GM12878 (cell line): ENCODE results near the gene CADPS. TPM values are rescaled to one million over a fixed set of nuclear protein-coding genes. Genes with fewer than 3 reads are reported as not detected.
A peak's percentile ranks its signal among the peaks of the same experiment; 100 is the strongest.

Experiments used
- ATAC-seq: fragments of 200-7000 bp; cut with Tn5 transposase; 3 replicates; pipeline ENCODE4 v1.9.1; 2020; ENCODE audit warnings: mild to moderate bottlenecking, moderate library complexity
- BruUV-seq: library from RNA; stranded (reverse); fragments of 400-500 nt; replicated peaks from 2 replicates; lab custom pipeline; 2021; lab: Mats Ljungman, UMichigan
- CTCF ChIA-PET: fragments of 300-600 bp; sonication (Branson Sonifier 250); formaldehyde crosslinking; extraction: SDS; loops from one replicate; lab custom pipeline; 2021; ENCODE audit warnings: inconsistent platforms; lab: Yijun Ruan, JAX
- POLR2A ChIA-PET: fragments of 350-600 bp; formaldehyde crosslinking; extraction: SDS; loops from one replicate; lab custom pipeline; 2021; ENCODE audit warnings: inconsistent platforms; lab: Charles Lee
- RAD21 ChIA-PET: fragments of 300-600 bp; sonication (Branson Sonifier 250); formaldehyde crosslinking; loops from one replicate; lab custom pipeline; 2023; ENCODE audit warnings: antibody characterized with exemption; ENCODE audit not compliant: unreplicated experiment; lab: Charles Lee
- SMC1A ChIA-PET: fragments of 300-600 bp; sonication (Branson Sonifier 250); formaldehyde crosslinking; loops from one replicate; lab custom pipeline; 2023; ENCODE audit not compliant: unreplicated experiment, uncharacterized antibody; lab: Charles Lee
- DNase-seq: peaks from one replicate; pipeline ENCODE4 v3.0.0-alpha.2; 2011; ENCODE audit warnings: low read depth, low spot score
- FAIRE-seq: peaks from 3 replicates; lab custom pipeline; 2011; peaks lifted over from hg19 to GRCh38; lab: Jason Lieb, UNC
- H2AFZ ChIP-seq: 2 replicates; pipeline ENCODE4 v1.6.0; 2011; ENCODE audit warnings: low read depth, low read length, control low read depth; ENCODE audit not compliant: control insufficient read depth
- H3K27ac ChIP-seq: 2 replicates; pipeline ENCODE4 v1.5.1; 2011; ENCODE audit warnings: control low read depth; ENCODE audit not compliant: control insufficient read depth, insufficient read depth
- H3K27me3 ChIP-seq, 2 experiments: replicated peaks in 1 of 2; 2 replicates each; pipeline versions ENCODE4 v1.6.0 to v1.6.1; 2011; ENCODE audit warnings: low read length in 1 of 2; ENCODE audit not compliant: control insufficient read depth in 2 of 2, insufficient read depth in 2 of 2
- H3K36me3 ChIP-seq, 2 experiments: 2 replicates each; pipeline ENCODE4 v1.5.1; 2011; ENCODE audit warnings: low read length in 1 of 2; ENCODE audit not compliant: control insufficient read depth in 2 of 2, insufficient read depth in 2 of 2
- H3K4me1 ChIP-seq: 2 replicates; pipeline ENCODE4 v1.6.1; 2011; ENCODE audit warnings: mild to moderate bottlenecking, low read length, moderate library complexity, mixed read lengths; ENCODE audit not compliant: control insufficient read depth, insufficient read depth
- H3K4me2 ChIP-seq: 2 replicates; pipeline ENCODE4 v1.6.0; 2011; ENCODE audit warnings: control low read depth; ENCODE audit not compliant: control insufficient read depth, insufficient read depth
- H3K4me3 ChIP-seq: fragments of 200-600 bp; sonication (generic); 2 replicates; pipeline ENCODE4 v1.5.1; 2016
- H3K79me2 ChIP-seq: 2 replicates; pipeline ENCODE4 v1.6.0; 2011; ENCODE audit warnings: low read length; ENCODE audit not compliant: control insufficient read depth, insufficient read depth
- H3K9ac ChIP-seq: 2 replicates; pipeline ENCODE4 v1.8.0; 2011; ENCODE audit warnings: low read length, control low read depth, mixed read lengths; ENCODE audit not compliant: control insufficient read depth, insufficient read depth
- H3K9me3 ChIP-seq: replicated peaks from 3 replicates; pipeline ENCODE4 v1.5.1; 2011; ENCODE audit warnings: mild to moderate bottlenecking, low read length; ENCODE audit not compliant: control insufficient read depth, insufficient read depth
- H4K20me1 ChIP-seq: 2 replicates; pipeline ENCODE4 v1.6.0; 2011; ENCODE audit not compliant: control insufficient read depth, insufficient read depth
- BMI1 ChIP-seq: fragments of 450-650 bp; IDR thresholded peaks from 2 replicates; pipeline ENCODE4 v1.6.1; 2016; ENCODE audit warnings: mild to moderate bottlenecking, moderate library complexity, borderline replicate concordance
- CEBPZ ChIP-seq: fragments of 150-350 bp; IDR thresholded peaks from 2 replicates; pipeline ENCODE4 v1.6.1; 2016; ENCODE audit warnings: low read depth, low read length
- CHD4 ChIP-seq: fragments of 200-600 bp; sonication (generic); IDR thresholded peaks from 2 replicates; pipeline ENCODE4 v1.6.1; 2016; ENCODE audit warnings: mild to moderate bottlenecking
- CTCF ChIP-seq, 3 experiments: IDR thresholded peaks in 2 of 3; conservative IDR thresholded peaks in 1 of 3; 2 replicates each; pipeline ENCODE4 v1.5.1; 2011; ENCODE audit warnings: low read depth in 3 of 3, low read length in 3 of 3, mild to moderate bottlenecking in 3 of 3, control low read depth in 2 of 3, moderate library complexity in 2 of 3, inconsistent platforms in 1 of 3, mixed read lengths in 1 of 3; ENCODE audit not compliant: control insufficient read depth in 2 of 3, insufficient read depth in 1 of 3; ENCODE audit errors: extremely low read depth in 1 of 3
- EED ChIP-seq: sonication (generic); IDR thresholded peaks from 2 replicates; pipeline ENCODE4 v1.6.1; 2016; ENCODE audit warnings: antibody characterized with exemption, low read depth
- NFXL1 ChIP-seq: fragments of 450-650 bp; IDR thresholded peaks from 2 replicates; pipeline ENCODE4 v1.6.1; 2017; ENCODE audit warnings: antibody characterized with exemption, mild to moderate bottlenecking, borderline replicate concordance
- NFYA ChIP-seq: IDR thresholded peaks from 2 replicates; pipeline ENCODE4 v1.6.1; 2011; ENCODE audit warnings: low read depth, mild to moderate bottlenecking, low read length, improper control_type of control experiment, borderline replicate concordance
- TARDBP ChIP-seq: IDR thresholded peaks from 2 replicates; pipeline ENCODE4 v1.6.1; 2016; ENCODE audit warnings: borderline replicate concordance
- YY1 ChIP-seq: IDR thresholded peaks from 2 replicates; pipeline ENCODE4 v1.6.1; 2011; ENCODE audit warnings: low read depth, mild to moderate bottlenecking, low read length
- WGBS: methylation state at CpG from one replicate; pipeline ENCODE4 v1.1.6; 2016; ENCODE audit warnings: low lambda C conversion rate; ENCODE audit not compliant: insufficient replicate concordance, insufficient coverage; ENCODE audit errors: missing lambda C conversion rate; 5-methylcytosine and 5-hydroxymethylcytosine counted together
- in situ Hi-C: fragments of 300-500 bp; cut with MboI; formaldehyde crosslinking; loops from 9 replicates; pipeline ENCODE4 v1.14.3; 2018; ENCODE audit warnings: mixed read lengths
- intact Hi-C: fragments of 100-400 bp; cut with micrococcal nuclease; formaldehyde crosslinking; loops from one replicate; pipeline ENCODE4 v1.14.2; 2022; ENCODE audit not compliant: unreplicated experiment
- polyA plus RNA-seq, 11 experiments: library from polyadenylated mRNA; depleted of rRNA in 4 of 11; unstranded in 6 of 11; stranded (reverse) in 5 of 11; fragments of >200 nt; fragmentation: Nextera tagmentation in 4 of 11; fragmentation: Illumina TruSeq in 1 of 11; extraction: Ambion mirVana in 4 of 11; extraction: Trizol in 1 of 11; gene quantifications; 1 replicate in 1 of 11; 2 replicates in 10 of 11; pipeline versions ENCODE4 v1.2.1 to v1.2.3, GENCODE V29; 2011 to 2016; ENCODE audit warnings: inconsistent platforms in 2 of 11, missing spikeins in 2 of 11, low read depth in 1 of 11
- total RNA-seq, 4 experiments: library from RNA; depleted of rRNA in 3 of 4; stranded (reverse); fragments of >200 nt in 3 of 4; fragmentation: Illumina TruSeq in 1 of 4; extraction: Trizol in 1 of 4; gene quantifications; 2 replicates each; pipeline versions ENCODE4 v1.2.1 to v1.2.3, GENCODE V29; 2013 to 2021

CADPS gene
- total and polyA plus RNA-seq, 10 of the 15 experiments (the other 5 are each of a cell fraction or from before 2014, with no cell fraction given) = 0.20 TPM; not detected in 9

GRCh38 chr3:62659660-62660059, 215.6 kb downstream of the CADPS start:
- Histone ChIP-seq H3K27me3 (no peaks in the 10 kb centered on the region; a peak in 2 of 4 replicates), H3K79me2 (no peaks in the 10 kb centered on the region), H3K27ac (no peak overlapping the region), H3K9ac (no peak overlapping the region), H2AFZ (no peak overlapping the region), H3K36me3 (no peaks in the 10 kb centered on the region), H3K4me2 (no peak overlapping the region), H3K4me3 (no peak overlapping the region), H3K9me3 (no peaks in the 10 kb centered on the region), H4K20me1 (no peaks in the 10 kb centered on the region), H3K4me1 (no peaks in the 10 kb centered on the region)
- WGBS = 9% methylated on average over 4 of the region's 4 CpGs
- in situ Hi-C loops = no loop called here
- CTCF ChIA-PET = interaction anchor here (0.6 to 0.9 kb wide), 3 partner anchors 26 to 569 kb away, joined by 4 read pairs; no protein-coding TSS in a partner anchor
- ATAC-seq = peak; percentile 48; the same call in 1 of the 3 replicates
- intact Hi-C loops = loop anchor here (10.0 kb wide), 2 partner anchors 145 to 675 kb away; no protein-coding TSS in a partner anchor
- SMC1A ChIA-PET = no interaction called here
- no peak for DNase-seq
- BruUV-seq = no TSS peak
- no peak for FAIRE-seq
- POLR2A ChIA-PET = no interaction called here
- RAD21 ChIA-PET = no interaction called here
- TF ChIP-seq CTCF (IDR thresholded peaks at IDR 0.05 in 2 of 3, conservative IDR thresholded peaks at IDR 0.05 in 1 of 3; ENCODE audit: control insufficient read depth in 2 of 3, extremely low read depth in 1 of 3, insufficient read depth in 1 of 3, low read depth in 3 of 3, low read length in 3 of 3) = peak in 1 of 3 experiments; percentile 9; a peak in 2 of 6 replicates
- TF ChIP-seq BMI1 = no peak

- in situ Hi-C loops (no loop called here), intact Hi-C loops (no loop called here)
- RAD21 ChIA-PET = no interaction called here
- Histone ChIP-seq H3K4me2 (no peak overlapping the region), H3K9ac (no peak overlapping the region), H2AFZ (no peak overlapping the region), H3K36me3 (no peaks in the 10 kb centered on the region), H3K9me3 (no peaks in the 10 kb centered on the region), H3K79me2 (no peaks in the 10 kb centered on the region), H3K4me1 (no peaks in the 10 kb centered on the region), H4K20me1 (no peaks in the 10 kb centered on the region), H3K27me3 (no peaks in the 10 kb centered on the region; a peak in 2 of 4 replicates), H3K27ac (no peak overlapping the region), H3K4me3 (no peak overlapping the region)
- BruUV-seq = no TSS peak
- FAIRE-seq = no peak
- 1% methylated on average over 5 of the region's 5 CpGs for WGBS
- POLR2A ChIA-PET = no interaction called here
- CTCF ChIA-PET = interaction anchor here (1.0 kb wide), 1 partner anchor 8 kb away, joined by 3 read pairs; no protein-coding TSS in a partner anchor
- no peak for DNase-seq
- ATAC-seq = no peak
- SMC1A ChIA-PET = no interaction called here
- TF ChIP-seq YY1 (no peak), EED (no peak), CEBPZ (no peak), CHD4 (no peak), TARDBP (no peak), NFYA (no peak), NFXL1 (no peak)
Measured at GRCh38 chr3:62655691-62656063, 219.5 kb downstream of the CADPS start.
